ENCODE measurements around the gene AEBP2.
"Not testable (repeated sequence)": the region's sequence is repeated elsewhere in the genome, so short reads cannot be mapped to it uniquely, and the experiment has no call there.

The AEBP2 gene

DNA sequence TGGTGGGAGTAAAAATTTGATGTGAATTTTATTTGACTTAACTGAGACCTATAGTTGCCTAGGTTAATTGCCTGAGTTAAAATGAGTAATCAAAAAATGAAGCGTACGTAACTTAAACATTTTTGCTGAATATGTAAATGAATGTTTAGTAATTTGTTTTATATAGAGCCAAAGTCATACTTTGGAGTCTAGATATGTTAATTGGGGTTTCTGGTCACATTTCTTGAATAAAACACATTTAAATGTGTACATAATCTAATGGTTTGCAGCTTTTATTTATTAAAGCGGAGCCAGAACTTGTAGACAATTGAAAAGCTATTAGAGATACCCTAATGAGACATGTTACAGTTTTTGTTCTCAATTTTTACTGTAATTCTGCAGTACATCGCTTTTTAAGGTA lies 71.2 kb downstream of the AEBP2 start:
- no peak for DNase-seq

- DNase-seq = no peak
Observed at GRCh38 chr12:19515179-19515578, 75.9 kb downstream of the AEBP2 start.

DNA sequence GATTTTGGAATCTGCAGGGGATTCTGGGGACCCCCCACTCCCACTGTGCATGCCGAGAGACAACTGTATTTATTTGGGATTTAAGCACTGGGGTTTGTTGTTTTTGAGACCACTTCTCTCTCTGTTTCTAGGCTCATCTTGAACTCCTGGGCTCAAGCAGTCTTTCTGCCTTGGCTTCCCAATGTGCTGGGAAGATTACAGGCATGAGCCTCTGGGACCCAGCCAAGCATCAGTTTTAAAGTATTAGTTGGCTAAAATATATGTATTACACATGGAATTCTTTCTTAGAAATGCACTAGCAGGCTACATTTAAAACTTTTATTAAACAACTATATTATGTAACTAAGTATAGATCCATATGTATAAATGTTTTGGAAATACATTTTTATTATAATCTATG lies 78.3 kb downstream of the AEBP2 start:
- no peak for DNase-seq

DNA sequence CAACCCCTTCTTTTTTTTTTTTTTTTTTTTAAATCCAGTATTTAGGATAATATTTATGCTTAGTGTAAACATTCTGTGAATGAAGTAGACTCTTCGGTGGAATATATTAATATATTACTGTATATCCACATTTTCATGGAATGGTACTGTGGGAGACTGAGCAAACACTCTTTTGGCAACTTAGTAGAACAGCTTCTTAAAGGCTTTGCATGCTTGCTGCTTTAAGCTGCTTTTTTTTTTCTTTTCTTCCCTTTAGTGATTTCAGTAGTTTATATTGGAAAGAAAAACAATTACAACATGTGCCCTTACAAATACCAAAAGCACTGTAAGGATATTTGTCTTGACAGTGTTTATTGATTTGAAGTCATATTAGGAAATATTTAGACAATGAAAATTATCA lies 78.9 kb downstream of the AEBP2 start:
- no peak for DNase-seq

- DNase-seq = no peak
Observed at GRCh38 chr12:19520646-19521415, 81.5 kb downstream of the AEBP2 start.

- DNase-seq = peak; percentile 30
Observed at GRCh38 chr12:19525274-19525673, 86.0 kb downstream of the AEBP2 start.

DNA sequence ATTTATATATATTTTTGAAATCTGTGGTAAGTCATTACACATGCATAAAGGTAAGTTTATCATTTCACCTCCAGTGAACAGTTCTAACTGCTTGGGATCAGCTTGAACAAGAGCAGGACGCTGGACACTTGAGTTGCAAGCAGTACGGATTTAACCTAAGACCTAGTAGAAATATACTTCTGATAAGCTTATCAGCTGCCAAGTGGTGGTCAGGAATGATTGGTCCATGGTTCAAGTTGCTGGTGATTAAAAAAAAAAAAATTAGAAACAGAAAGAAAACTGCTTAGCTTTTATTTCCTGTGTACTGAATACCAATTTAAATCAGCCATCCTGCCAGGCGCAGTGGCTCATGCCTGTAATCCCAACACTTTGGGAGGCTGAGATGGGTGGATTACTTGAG lies 88.6 kb downstream of the AEBP2 start:
- DNase-seq = no peak

DNA sequence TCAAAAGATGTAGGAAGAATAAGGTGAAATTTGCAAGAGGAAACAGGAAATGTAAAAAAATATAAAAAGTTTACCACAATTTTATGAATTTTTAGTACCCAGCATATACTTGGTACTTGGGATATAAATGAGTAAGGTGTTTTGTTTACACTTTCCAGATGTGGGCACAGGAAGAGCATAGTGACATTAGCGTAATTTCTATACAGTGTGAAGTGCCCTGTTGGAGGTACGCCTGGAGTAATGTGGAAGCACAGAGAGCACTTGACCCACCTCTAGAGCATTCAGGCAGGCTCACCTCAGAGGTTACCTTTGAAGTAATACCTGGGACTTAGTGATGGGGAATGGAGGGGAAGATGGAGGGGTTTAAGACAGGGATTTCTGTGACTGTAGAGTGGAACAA lies 89.5 kb downstream of the AEBP2 start:
- DNase-seq = no peak

DNA sequence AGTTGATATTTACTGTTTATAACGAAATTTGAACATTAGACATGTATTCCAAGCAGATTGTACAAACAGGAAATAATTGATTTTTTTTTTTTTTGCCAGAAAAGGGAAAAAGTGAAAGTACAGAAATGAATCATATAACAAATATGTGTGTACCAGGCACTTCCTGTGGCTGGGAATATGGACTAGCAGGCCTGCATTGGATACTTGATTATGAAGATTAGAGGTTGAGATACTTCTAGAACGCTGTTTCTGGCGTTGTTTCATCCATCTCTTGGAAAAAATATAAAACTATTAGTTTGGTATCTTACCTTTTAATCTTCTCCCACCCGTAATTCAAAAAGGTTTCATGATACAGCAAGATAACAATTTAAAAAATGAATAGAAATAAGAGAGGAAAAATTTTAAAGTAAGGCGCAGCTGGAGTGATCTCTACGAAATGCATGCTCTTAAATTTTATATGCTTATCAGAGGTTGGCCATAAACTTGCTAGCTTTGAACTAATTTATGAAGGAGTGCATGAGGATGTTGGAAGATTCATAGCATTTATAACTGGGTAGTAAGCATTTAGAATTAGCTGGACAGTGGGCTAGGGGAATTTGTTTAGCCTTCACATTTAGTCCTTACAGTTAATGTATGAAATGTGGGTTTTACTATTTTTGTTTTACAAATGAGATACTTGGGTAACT lies 90.8 kb downstream of the AEBP2 start:
- DNase-seq = peak; percentile 68

- DNase-seq = peak; percentile 38
Observed at GRCh38 chr12:19530637-19531023, 91.3 kb downstream of the AEBP2 start.

- no peak for DNase-seq
Observed at GRCh38 chr12:19533567-19533966, 94.3 kb downstream of the AEBP2 start.

DNA sequence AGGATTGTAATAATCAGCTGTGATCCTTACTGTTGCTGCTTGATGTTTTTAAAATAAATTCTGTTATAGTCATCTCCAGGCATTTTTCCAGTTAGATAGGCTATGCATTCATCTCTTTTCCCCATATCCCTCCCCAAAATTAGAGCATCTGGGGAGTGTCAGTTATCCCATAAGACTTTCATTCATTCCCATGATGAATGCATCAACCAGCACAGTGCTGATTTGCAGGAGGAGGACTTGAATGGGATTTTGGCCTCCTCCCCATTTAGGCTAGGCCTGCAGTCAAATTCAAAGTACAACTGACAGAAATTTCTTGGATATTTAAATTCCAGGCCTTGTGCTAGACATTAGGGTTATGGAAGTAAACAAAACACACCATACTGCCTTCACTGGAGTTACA lies 99.8 kb downstream of the AEBP2 start:
- DNase-seq = no peak

DNA sequence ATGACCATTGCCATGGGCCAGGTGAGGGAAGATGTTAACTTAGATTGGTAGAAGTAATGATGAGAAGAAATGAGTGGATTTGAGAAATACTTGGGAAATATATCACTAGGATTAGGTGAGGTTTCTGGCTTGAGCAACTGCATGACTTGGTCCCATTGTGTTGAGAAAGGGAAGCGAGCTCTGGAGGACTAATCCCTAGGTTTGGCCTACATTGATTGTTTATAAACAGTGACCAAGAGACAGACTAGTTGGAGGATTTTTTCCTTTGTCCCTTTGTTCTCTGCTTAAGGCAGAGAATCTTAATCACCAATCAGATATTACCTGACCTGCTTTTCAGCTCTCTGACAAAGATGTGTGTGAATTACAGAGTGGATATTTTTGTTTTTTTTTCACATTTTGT lies 100.5 kb downstream of the AEBP2 start:
- no peak for DNase-seq

DNA sequence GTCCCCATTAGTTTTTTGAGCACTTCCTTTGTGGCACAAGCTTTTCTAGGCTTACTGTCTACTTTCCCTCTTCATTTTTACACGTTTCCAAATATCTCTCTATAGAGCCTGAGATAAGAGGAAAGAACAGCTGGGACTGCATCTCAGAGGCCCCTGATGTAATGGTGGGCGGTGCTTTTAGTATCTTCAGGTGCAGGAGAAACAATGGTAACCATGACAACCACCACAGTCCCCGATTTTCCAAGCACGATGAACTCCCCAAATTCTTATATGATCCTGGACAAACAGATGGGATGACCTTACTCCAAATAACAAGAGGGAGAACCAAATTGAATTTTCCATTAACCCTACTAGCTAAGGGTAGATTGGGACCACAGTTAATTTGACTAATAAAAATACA lies 103.3 kb downstream of the AEBP2 start:
- DNase-seq = no peak

- no peak for DNase-seq
Observed at GRCh38 chr12:19544353-19544752, 105.1 kb downstream of the AEBP2 start.

DNA sequence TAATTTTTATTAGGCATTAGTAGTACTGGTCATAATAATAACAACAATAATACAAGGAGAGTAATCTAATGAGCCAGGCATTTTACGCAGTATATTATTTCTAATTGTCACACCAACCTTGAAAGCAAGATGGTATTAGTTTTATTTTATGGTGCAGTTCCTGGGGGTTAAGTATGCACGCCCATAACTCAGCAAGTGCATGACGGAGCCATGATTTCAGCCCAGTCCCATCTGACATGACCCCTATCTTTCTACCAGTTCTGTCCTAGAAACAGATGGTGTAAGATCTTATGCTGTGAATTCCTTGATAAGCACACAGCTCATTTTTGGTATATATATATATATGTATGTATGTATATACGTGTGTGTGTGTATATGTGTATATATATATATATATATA lies 106.0 kb downstream of the AEBP2 start:
- no peak for DNase-seq

DNA sequence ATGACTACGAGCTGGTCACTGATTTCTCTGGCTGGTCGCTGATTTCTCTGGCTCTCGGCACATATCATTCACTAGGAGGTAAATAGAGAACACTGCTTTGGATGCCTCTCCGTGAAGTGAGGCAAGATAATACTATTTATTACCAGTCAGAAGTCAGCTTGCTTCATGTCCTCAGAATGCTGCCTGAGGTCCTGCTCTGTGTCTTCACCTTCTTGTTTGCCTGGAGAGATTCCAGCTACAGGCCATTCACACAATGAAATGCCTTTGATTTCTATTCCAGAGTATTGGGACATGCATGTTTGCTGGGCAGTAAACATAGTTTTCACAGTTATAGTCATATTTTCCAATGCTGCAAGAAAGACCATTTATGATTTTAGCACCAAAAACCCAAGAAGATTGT lies 106.7 kb downstream of the AEBP2 start:
- DNase-seq = no peak

- peak; percentile 24 for DNase-seq
Observed at GRCh38 chr12:19546611-19547162, 107.4 kb downstream of the AEBP2 start.

DNA sequence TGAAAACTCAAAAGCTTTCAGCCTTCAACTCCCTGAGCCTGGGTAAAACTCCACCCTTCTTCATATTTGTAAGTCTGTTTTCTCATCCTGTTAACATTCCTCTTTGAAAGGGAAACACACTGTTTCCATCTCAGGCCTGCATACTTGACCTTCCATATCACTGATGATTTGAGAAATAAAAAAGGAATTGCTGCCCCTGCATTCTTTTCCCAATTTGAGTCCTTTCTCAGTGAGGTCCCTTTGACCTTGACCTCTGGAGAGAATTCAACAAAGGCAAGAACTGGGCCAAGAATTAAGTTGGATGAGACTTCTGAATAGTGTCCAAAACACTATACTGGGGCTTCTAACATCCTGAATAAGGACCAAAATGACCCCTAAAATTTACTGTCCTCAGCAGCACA lies 108.0 kb downstream of the AEBP2 start:
- DNase-seq = peak; percentile 60

GRCh38 chr12:19548834-19549233 lies 109.5 kb downstream of the AEBP2 start:
- no peak for DNase-seq

DNA sequence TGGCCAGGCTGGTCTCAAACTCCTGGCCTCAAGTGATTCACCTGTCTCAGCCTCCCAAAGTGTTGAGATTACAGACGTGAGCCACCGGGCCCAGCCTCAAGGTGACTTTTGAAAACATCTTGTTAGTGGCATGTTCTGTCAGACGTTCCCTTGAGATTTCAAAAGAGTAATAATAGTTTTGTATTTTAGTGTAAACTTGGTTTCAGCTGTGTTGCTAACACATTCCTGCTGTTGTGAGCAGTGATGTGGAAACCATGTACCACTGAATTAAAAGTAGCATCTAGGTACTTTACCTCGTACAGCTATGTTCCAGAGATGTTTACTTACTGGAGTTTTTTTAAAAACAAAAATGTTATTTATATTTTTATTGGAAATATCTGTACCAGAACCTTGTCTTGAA lies 111.3 kb downstream of the AEBP2 start:
- DNase-seq = no peak

- not testable (repeated sequence) for DNase-seq
Observed at GRCh38 chr12:19552441-19553097, 113.3 kb downstream of the AEBP2 start.

DNA sequence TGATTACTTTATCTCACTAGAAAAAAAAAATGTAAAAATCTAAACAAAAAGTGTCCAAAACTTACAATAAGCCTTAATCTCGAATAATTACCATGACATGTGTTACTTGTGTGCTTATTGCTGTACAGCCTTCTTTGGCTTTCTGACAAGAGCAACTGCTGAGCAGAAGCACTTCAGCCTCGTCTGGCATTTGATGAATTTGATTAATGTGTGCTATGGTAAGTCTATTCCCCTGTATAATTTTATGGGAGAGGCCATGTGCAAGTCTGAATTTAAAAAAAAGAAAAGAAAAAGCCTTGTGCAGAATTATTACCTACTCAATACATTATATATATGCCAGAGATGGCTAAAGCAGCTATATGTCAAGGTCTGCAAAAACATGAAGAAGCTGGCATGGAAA lies 113.9 kb downstream of the AEBP2 start:
- DNase-seq = peak; percentile 45

Data from fibroblast of skin of back (primary cell).